DND-41 (cell line): ENCODE measurements around the gene HRH4.

Source experiments
- EZH2 ChIP-seq: IDR thresholded peaks from 3 replicates; pipeline ENCODE4 v1.6.1; 2012; ENCODE audit warnings: borderline replicate concordance, low read depth, mild to moderate bottlenecking, moderate library complexity, low read length, inconsistent platforms; ENCODE audit not compliant: severe bottlenecking
- TF ChIP-seq, protein P1 (sequence below): IDR thresholded peaks from 2 replicates; pipeline ENCODE4 v1.5.1; 2012; ENCODE audit warnings: borderline replicate concordance, low read length, moderate library complexity, mild to moderate bottlenecking; ENCODE audit not compliant: poor library complexity, severe bottlenecking; ENCODE audit errors: extremely low read depth

DNA sequence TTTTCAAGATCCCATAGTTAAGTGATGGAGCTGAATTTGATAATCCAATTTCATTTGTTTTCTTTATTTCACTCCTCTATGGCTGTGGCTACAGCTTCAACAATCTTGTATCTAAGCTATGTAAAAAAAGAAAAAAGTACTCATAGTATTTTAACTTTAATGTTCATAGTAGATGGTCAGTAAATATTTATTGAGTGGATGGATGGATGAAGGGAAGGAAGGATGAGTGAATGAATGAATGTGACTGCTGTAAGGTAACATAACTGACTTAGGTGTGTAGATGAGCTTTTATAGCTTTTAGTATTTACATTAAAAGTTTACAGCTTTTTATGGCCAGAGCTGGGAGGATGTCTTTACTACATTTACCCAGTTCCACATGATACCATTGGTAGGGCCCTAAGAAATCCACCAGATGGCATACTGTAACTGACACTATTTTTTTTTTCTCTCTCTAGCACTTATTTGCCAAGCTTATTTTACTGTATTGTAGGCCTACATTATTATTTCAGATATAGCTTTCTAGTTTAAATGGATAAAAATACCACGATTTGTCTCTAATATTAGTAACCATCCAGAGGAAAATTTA is 13.4 kb upstream of the HRH4 start:
- TF ChIP-seq, protein P1, sequence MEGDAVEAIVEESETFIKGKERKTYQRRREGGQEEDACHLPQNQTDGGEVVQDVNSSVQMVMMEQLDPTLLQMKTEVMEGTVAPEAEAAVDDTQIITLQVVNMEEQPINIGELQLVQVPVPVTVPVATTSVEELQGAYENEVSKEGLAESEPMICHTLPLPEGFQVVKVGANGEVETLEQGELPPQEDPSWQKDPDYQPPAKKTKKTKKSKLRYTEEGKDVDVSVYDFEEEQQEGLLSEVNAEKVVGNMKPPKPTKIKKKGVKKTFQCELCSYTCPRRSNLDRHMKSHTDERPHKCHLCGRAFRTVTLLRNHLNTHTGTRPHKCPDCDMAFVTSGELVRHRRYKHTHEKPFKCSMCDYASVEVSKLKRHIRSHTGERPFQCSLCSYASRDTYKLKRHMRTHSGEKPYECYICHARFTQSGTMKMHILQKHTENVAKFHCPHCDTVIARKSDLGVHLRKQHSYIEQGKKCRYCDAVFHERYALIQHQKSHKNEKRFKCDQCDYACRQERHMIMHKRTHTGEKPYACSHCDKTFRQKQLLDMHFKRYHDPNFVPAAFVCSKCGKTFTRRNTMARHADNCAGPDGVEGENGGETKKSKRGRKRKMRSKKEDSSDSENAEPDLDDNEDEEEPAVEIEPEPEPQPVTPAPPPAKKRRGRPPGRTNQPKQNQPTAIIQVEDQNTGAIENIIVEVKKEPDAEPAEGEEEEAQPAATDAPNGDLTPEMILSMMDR, result peak; percentile 19
- TF ChIP-seq EZH2, result no peak
